Measurements from ENCODE around the gene SERPINA6. TPM values are rescaled to one million over a fixed set of nuclear protein-coding genes. Genes with fewer than 3 reads are reported as not detected.
"Not testable (repeated sequence)": the region's sequence is repeated elsewhere in the genome, so short reads cannot be mapped to it uniquely, and the experiment has no call there.

The SERPINA6 gene
- total and polyA plus RNA-seq, 2 donors (not counting 1 experiment from before 2014, with no cell fraction given): not detected

DNA sequence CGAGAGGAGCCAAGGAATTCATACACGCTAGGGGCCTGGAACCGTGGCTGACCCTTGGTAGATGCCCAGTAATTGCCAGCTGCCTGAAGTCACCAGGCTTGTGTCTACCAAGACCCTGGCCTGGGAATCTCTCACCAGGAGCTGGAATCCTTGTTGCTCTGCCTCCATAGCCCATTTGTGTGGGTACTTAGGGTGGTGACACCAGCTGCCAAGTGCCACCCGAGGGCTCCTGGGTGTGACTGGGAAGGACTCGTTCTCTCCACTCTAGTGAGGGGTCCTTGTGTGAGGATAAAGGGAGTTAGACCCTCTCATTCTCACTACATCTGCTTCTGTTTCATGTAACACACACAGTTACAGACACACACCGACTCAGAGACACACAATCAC lies 47.4 kb upstream of the SERPINA6 start:
- no peaks in the 10 kb centered on the region for H3K27me3 ChIP-seq (replicated peaks in 1 of 4; ENCODE audit: control extremely low read depth in 1 of 4, control insufficient read depth in 3 of 4, insufficient read depth in 4 of 4, low read length in 3 of 4)
- ATAC-seq (ENCODE audit: low read depth) (no peak), DNase-seq (no peak)
- ChIA-PET CTCF (no interaction called here), POLR2A (no interaction called here)
- TF ChIP-seq, protein P1, sequence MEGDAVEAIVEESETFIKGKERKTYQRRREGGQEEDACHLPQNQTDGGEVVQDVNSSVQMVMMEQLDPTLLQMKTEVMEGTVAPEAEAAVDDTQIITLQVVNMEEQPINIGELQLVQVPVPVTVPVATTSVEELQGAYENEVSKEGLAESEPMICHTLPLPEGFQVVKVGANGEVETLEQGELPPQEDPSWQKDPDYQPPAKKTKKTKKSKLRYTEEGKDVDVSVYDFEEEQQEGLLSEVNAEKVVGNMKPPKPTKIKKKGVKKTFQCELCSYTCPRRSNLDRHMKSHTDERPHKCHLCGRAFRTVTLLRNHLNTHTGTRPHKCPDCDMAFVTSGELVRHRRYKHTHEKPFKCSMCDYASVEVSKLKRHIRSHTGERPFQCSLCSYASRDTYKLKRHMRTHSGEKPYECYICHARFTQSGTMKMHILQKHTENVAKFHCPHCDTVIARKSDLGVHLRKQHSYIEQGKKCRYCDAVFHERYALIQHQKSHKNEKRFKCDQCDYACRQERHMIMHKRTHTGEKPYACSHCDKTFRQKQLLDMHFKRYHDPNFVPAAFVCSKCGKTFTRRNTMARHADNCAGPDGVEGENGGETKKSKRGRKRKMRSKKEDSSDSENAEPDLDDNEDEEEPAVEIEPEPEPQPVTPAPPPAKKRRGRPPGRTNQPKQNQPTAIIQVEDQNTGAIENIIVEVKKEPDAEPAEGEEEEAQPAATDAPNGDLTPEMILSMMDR (IDR thresholded peaks at IDR 0.05): no peak
- H3K4me1 ChIP-seq (ENCODE audit: control insufficient read depth in 2 of 2, insufficient read depth in 2 of 2, low read length in 2 of 2): no peaks in the 10 kb centered on the region
- no peaks in the 10 kb centered on the region for H3K27me3 Mint-ChIP-seq
- no peak overlapping the region for H3K27ac ChIP-seq (ENCODE audit: low read length in 2 of 2)
- no peak overlapping the region for H3K27ac Mint-ChIP-seq
- no peaks in the 10 kb centered on the region for H3K9me3 Mint-ChIP-seq (ENCODE audit: insufficient read depth)
- H2AFZ ChIP-seq (ENCODE audit: insufficient read depth, low read depth, low read length, poor library complexity, severe bottlenecking): no peak overlapping the region
- H3K4me1 Mint-ChIP-seq: no peaks in the 10 kb centered on the region
- WGBS (ENCODE audit: insufficient coverage): 93% methylated on average over 2 of the region's 6 CpGs
- no peak overlapping the region for H3K9ac ChIP-seq (ENCODE audit: low read length)
- H3K9me3 ChIP-seq (ENCODE audit: control extremely low read depth in 1 of 3, control insufficient read depth in 2 of 3, insufficient read depth in 1 of 3, low read length in 2 of 3): peaks cover 0 to 2% (median 0%) of the 10 kb centered on the region in 3 donors
- intact Hi-C loops (cut with micrococcal nuclease): no loop called here
- H3K4me2 ChIP-seq (replicated peaks; ENCODE audit: low read depth, low read length, poor library complexity, severe bottlenecking): no peak overlapping the region
- no peak overlapping the region for H3K4me3 Mint-ChIP-seq
- H3K4me3 ChIP-seq (ENCODE audit: control extremely low read depth in 1 of 5, extremely low read depth in 1 of 5, insufficient read depth in 1 of 5, low read depth in 2 of 5, low read length in 4 of 5): no peak overlapping the region
- no peaks in the 10 kb centered on the region for H3K36me3 ChIP-seq (replicated peaks in 1 of 2; ENCODE audit: control extremely low read depth in 1 of 2, control insufficient read depth in 1 of 2, extremely low read depth in 1 of 2, insufficient read depth in 2 of 2, low read length in 1 of 2)
- H3K79me2 ChIP-seq (ENCODE audit: control insufficient read depth, insufficient read depth, low read length): no peaks in the 10 kb centered on the region
- no peaks in the 10 kb centered on the region for H4K20me1 ChIP-seq (ENCODE audit: control insufficient read depth, insufficient read depth, low read length, poor library complexity, severe bottlenecking)

DNA sequence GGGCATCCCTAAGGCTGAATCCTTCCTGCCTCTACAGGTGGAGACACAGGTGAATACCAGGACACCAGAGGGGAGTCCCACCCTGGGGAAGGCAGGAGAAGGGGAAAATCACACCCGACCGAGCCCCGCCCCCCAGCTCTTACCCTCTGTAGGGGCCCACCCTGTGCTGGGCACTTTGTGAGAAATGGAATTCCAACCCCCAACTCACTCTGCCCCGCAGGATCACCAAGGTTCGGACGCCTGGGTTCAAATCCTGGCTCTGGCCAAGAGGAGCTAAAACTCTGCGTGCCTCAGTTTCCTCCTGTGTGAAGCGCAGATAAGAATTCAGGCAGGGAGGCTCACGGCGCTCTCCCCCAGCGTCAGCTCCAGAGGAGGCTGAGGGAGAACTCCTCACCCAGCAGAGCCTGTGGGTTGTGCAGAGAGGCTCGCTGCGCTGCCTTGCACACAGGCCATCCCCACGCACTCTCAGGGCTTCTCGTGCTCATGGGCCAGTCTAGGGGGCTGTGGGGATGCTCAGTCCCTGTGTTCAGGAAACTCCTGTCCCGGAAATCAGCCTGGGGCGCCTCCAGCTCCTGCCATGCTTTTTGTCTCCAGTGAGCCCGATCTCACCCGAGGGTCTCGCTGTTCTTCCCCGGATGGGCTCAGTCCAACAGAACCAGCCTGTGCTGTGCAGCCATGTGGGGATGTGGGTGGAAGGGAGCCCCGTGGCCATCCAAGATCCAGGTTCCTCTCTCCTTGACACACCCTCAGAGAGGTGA lies 46.8 kb upstream of the SERPINA6 start:
- H3K36me3 ChIP-seq (replicated peaks in 1 of 2; ENCODE audit: control extremely low read depth in 1 of 2, control insufficient read depth in 1 of 2, extremely low read depth in 1 of 2, insufficient read depth in 2 of 2, low read length in 1 of 2); DNase-seq; H4K20me1 ChIP-seq (ENCODE audit: control insufficient read depth, insufficient read depth, low read length, poor library complexity, severe bottlenecking); H3K27me3 Mint-ChIP-seq; H3K79me2 ChIP-seq (ENCODE audit: control insufficient read depth, insufficient read depth, low read length); H3K27me3 ChIP-seq (replicated peaks in 1 of 4; ENCODE audit: control extremely low read depth in 1 of 4, control insufficient read depth in 3 of 4, insufficient read depth in 4 of 4, low read length in 3 of 4); H3K4me1 ChIP-seq (ENCODE audit: control insufficient read depth in 2 of 2, insufficient read depth in 2 of 2, low read length in 2 of 2); H3K27ac Mint-ChIP-seq; intact Hi-C loops (cut with micrococcal nuclease); H3K4me1 Mint-ChIP-seq; H3K9me3 Mint-ChIP-seq (ENCODE audit: insufficient read depth); H3K9ac ChIP-seq (ENCODE audit: low read length); H3K4me2 ChIP-seq (replicated peaks; ENCODE audit: low read depth, low read length, poor library complexity, severe bottlenecking); H3K27ac ChIP-seq (ENCODE audit: low read length in 2 of 2); H3K4me3 Mint-ChIP-seq; H3K9me3 ChIP-seq (ENCODE audit: control extremely low read depth in 1 of 3, control insufficient read depth in 2 of 3, insufficient read depth in 1 of 3, low read length in 2 of 3); CTCF ChIA-PET; H3K4me3 ChIP-seq (ENCODE audit: control extremely low read depth in 1 of 5, extremely low read depth in 1 of 5, insufficient read depth in 1 of 5, low read depth in 2 of 5, low read length in 4 of 5); ATAC-seq (ENCODE audit: low read depth); H2AFZ ChIP-seq (ENCODE audit: insufficient read depth, low read depth, low read length, poor library complexity, severe bottlenecking); POLR2A ChIA-PET: not testable (repeated sequence)
- WGBS (ENCODE audit: insufficient coverage): 98% methylated on average over 6 of the region's 22 CpGs

All from B cell (primary cell).